Activated CD8-positive, alpha-beta memory T cell treated with anti-CD3 and anti-CD28 coated beads, Interleukin-2, amount 50 U/mL, for 1 hour (primary cell): ENCODE data around the gene PKNOX2.

ENCODE experiments used
- DNase-seq: peaks from one replicate; pipeline ENCODE4 v3.0.0-alpha.2; 2020; ENCODE audit errors: extremely low read depth

Gene PKNOX2

GRCh38 chr11:125379981-125380380 is 215.4 kb downstream of the PKNOX2 start:
- DNase-seq: no peak

GRCh38 chr11:125380756-125381445 is 216.3 kb downstream of the PKNOX2 start:
- DNase-seq: no peak

- DNase-seq: no peak
Measured at GRCh38 chr11:125381499-125382044, 217.0 kb downstream of the PKNOX2 start.

- no peak for DNase-seq
Measured at GRCh38 chr11:125382314-125382791, 217.8 kb downstream of the PKNOX2 start.

GRCh38 chr11:125382822-125383221 is 218.3 kb downstream of the PKNOX2 start:
- DNase-seq: no peak

- no peak for DNase-seq
Measured at GRCh38 chr11:125384825-125385224, 220.3 kb downstream of the PKNOX2 start.

- no peak for DNase-seq
Measured at GRCh38 chr11:125387901-125388300, 223.3 kb downstream of the PKNOX2 start.

GRCh38 chr11:125388611-125389010 is 224.1 kb downstream of the PKNOX2 start:
- no peak for DNase-seq

GRCh38 chr11:125389339-125390166 is 225.0 kb downstream of the PKNOX2 start:
- no peak for DNase-seq

- no peak for DNase-seq
Measured at GRCh38 chr11:125390946-125391345, 226.4 kb downstream of the PKNOX2 start.

GRCh38 chr11:125393331-125393730 is 228.8 kb downstream of the PKNOX2 start:
- no peak for DNase-seq

- no peak for DNase-seq
Measured at GRCh38 chr11:125394296-125394695, 229.7 kb downstream of the PKNOX2 start.

- DNase-seq: no peak
Measured at GRCh38 chr11:125397421-125397820, 232.9 kb downstream of the PKNOX2 start.

GRCh38 chr11:125398475-125398874 is 233.9 kb downstream of the PKNOX2 start:
- DNase-seq: no peak

- DNase-seq: no peak
Measured at GRCh38 chr11:125398994-125399640, 234.6 kb downstream of the PKNOX2 start.

- no peak for DNase-seq
Measured at GRCh38 chr11:125399945-125400344, 235.4 kb downstream of the PKNOX2 start.

GRCh38 chr11:125401235-125401634 is 236.7 kb downstream of the PKNOX2 start:
- DNase-seq: no peak

GRCh38 chr11:125401746-125402145 is 237.2 kb downstream of the PKNOX2 start:
- no peak for DNase-seq

GRCh38 chr11:125402435-125402834 is 237.9 kb downstream of the PKNOX2 start:
- DNase-seq: no peak

GRCh38 chr11:125404157-125404810 is 239.7 kb downstream of the PKNOX2 start:
- DNase-seq: no peak
